ENCODE results near the gene NEK6.
"Not testable (repeated sequence)": the region's sequence is repeated elsewhere in the genome, so short reads cannot be mapped to it uniquely, and the experiment has no call there.

The NEK6 gene

DNA sequence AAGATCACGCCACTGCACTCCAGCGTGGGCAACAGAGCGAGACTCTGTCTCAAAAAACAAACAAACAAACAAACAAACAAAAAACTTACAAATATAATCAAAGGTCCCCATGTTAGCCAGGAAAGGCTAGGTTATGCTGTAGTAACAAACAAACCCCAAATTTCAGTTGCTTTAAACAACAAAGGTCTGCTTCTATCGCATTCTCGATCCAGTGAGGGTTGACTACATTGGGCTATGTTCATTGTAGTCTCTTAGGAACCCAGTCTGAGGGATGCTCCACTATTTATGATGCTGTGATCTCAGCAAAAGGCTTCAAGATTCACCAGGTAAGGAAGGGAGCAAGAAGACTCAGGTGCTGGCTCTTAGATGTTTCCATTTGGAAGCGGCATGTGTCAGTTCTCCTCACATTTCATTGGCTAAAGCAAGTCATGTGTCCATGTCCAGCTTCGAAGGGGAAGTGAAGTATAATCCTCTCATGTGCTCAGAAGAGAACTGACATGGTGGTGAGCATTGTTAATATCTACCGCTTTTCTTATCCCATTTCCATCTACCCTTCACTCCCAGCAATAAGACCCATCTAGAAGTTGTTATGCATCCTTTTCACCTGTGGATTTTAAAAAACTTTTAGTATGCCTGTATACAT is 26.5 kb upstream of the NEK6 start:
- no peak for DNase-seq

DNA sequence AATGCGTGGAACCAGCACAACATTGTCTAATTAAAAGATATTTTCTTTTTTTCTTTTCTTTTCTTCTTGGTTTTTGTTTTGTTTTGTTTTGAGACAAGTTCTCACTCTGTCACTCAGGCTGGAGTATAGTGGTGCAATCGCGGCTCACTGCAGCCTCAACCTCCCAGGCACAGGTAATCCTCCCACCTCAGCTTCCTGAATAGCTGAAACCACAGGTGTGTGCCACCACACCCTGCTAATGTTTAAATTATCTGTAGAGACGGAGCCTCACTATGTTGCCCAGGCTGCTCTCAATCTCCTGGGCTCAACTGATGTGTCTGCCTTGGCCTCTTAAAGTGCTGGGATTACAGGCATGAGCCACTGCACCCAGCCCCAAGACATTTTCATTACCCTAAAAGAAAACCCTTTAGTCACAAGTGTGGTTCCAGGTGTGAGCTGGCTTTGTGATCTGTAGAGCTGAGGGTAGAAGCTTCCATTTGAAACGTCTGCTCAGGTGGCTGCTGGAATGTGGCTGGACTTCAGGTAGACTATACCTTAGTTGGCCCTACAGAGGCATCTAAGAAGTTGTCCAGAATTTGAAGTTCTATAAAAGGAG is 19.1 kb upstream of the NEK6 start:
- no peak for DNase-seq

DNA sequence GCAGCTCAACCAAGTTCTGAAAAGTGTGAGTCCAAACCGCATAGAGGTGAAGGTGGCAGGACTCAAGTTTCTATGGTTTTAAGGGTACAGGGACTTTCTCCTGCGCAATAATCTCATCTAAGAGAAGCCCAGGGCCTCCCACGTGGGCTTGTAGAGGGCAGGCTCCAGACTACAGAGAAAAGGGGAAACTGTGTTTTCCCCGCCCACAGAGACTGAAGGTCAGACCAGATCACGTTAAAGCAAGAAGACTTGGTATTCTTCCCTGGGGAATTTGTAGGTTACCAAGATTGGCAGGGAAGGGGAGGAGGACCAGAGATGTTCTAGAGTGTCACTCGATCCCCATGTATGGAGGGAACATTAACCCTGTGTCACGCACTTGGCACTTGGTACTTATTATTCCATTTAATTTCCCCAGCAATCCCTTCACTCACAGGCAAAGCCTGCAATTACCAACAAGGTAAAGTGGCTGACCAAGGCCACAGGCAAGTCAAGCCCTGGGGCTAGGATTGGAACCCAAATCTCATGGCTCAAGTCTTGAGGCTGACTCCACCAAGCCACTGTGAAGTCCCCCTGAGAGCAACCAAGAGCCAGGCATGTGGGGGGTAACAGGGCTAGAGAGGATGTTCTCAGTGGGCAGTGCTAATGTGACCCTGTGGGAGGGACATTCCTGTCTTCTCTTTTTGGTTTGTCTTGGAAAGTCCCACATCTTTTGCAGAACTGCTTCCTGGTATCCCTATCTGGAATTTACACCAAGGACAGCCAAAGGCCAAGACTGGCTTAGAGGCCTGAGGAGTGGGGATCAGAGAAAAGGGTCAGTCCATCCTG is 18.3 kb upstream of the NEK6 start:
- DNase-seq: no peak

DNA sequence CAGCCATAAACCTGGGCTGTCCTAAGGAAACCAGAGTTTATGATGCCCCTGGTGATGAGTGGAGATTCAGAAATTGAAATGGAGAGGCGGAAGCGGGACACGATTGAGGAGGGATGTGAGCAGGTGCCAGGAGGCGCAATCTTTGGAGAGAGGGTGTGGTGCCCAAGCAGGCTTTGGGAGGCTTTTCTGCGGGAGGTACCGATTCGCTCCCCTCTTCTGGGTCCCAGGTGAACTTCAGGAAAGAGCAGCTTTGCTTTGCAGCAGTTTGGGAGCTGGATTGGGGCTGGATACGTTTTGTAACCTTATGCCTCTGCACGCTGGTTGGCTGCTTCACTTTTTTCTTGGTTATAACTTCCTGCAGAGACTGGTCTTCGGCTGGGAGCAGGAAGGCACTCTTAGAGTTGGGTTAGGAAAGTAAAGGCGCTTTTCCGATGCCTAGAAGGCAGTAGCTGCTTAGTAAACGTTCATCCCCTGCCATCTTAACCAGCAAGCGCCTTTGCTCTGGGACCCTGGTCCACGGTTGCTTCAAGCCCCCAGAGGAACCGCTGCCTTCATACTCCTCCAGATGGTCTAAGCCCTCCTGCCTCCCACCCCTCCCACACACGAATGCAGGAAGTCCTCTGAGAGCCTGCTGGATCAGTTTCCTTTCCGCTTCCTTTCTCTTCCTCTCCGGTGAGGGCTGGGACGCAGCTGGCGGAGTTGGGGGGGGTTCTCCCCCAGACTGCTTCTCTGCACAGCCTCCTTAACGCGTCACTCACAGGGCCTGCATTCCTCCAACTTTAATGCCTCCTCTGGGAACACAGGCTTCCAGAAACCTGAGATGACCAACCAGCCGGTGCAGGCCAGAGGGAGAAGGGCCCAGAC is 15.2 kb upstream of the NEK6 start:
- DNase-seq: no peak

DNA sequence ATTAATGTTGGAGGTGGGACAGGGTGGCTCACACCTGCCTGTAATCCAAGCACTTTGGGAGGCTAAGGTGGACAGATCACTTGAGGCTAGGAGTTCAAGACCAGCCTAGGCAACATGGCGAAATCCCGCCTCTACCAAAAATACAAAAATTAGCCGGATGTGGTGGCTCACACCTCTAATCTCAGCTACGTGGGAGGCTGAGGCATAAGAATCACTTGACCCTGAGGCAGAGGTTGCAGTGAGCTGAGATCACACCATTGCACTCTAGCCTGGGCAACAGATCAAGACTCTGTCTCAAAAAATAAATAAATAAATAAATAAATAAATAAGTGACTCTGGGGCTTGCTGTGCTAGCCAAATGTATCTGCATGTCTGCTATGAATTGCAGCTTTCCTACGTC is 10.4 kb upstream of the NEK6 start:
- DNase-seq: not testable (repeated sequence)

DNA sequence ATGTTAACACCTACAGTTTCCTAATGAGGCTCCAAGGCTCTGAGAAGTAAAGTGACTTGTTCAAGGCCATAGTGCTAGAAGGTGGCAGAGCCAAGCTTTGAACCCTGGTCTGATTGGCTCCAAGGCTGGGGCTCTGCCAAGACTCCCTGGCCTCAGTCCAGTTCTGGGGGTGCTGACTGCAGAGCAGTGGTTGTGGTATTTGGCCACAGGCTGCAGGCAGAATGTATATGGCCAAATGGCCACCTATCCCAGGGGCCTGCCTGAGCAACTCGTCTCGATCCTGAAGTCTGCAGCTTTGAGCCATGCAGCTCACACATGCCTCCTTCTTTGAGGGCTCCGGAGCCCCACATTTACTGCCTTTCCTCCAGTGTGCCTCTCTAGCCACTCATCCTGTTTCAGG is 9.7 kb upstream of the NEK6 start:
- no peak for DNase-seq

DNA sequence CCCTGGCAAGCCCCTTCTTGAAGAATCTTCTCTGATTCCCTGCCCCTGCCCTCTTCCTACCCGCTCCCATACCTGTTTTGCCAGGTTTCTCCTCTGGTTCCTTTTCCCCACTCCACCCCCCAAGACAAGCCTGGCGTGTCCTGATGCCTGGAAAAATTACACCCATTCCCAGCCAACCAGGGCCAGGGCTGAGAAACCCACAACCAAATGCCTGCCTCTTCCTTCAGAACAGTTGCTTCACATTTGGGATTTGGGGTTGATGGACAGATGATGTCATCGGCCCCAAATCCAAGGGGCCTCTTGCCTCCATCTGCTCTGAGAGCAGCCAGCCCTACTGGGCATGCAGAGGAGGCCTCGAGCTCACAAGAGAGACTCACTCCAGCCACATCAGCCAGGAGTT is 8.8 kb upstream of the NEK6 start:
- no peak for DNase-seq

DNA sequence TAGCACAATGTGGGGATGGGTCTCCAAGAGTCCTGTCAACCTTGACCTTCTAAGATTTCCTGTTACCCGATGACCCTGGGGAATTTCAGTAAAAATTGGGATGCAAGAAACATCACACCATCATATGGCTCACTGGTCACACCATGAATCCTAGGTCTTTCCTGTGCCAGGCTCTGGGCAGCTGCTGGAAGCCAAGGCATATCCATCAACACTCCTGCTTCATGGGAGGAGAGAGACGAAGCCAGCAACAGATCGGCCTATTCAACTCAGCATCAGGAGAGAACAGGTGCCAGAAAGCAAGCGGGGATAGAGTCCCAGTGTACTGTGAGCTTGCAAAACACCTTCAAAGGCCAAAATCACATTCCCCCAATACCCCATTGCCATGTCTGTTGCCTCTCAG is 6.5 kb upstream of the NEK6 start:
- DNase-seq: no peak

DNA sequence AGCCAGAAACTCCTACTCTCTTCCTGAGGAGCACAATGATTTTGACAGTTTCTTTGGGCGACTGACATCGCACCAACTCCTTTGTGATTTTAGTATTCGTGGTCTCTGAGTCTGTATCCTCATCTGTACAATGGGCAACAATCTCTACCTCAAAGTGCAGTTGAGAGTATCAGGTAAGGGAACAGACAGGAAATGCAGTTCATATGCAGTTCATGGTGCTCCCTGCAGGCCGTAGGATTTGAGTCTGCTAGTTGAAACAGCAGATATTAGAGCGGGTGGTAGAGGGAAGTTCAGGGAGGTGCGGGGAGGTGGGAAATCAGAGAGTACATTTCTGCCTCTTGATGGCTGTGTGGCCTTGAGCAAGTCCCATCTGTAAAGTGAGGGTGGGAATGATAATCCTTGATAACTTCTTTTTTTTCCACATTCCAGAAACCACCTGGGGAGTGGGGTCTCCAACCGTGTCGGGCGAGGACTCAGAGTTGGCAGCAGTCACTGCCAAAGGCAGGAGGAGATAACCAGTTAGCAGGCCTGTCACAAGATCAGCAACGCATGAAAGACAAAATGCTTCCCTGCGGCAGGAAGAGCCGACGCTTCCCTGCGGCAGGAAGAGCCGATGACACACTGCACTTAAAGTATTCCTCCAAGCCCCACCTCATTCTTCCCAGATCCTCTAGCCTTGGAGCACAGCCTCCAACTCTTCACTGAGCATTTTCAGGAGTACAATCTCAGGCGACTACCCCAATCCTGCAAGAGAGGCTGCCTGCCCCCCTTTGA is 6.0 kb upstream of the NEK6 start:
- DNase-seq: no peak

DNA sequence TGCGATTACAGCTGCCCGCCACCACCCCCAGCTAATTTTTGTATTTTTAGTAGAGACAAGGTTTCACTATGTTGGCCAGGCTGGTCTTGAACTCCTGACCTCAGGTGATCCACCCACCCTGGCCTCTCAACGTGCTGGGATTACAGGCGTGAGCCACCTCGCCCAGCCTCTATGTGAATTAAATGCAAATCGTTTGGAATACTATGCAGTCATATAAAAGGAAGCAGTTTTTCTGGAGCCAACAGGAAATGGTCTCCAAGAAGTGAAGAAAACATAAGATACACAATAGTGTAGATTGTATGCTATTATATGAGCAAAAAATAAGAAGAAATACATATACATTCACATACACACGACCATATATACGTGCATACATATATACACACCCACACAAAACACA is 4.9 kb upstream of the NEK6 start:
- DNase-seq: not testable (repeated sequence)

DNA sequence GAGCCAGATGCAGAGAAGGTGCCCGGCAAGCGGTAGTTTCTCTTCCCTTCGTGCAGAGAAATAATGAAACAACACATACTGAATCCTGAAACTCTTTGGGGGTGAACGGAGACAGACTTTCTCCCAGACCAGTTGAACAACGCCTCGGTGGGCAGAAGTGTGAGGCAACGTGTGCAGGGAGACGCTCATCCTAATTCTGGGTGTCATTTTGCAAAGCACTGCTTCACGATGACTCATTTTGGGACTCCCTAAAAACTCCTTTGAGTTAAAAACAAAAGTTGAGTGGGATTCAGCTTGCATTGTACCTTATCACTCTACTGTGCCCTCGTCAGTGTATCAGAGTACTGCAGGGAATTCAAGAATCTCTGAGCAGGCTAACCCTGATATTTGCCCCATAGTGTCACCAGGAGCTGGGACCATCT is 3.5 kb upstream of the NEK6 start:
- DNase-seq: no peak

DNA sequence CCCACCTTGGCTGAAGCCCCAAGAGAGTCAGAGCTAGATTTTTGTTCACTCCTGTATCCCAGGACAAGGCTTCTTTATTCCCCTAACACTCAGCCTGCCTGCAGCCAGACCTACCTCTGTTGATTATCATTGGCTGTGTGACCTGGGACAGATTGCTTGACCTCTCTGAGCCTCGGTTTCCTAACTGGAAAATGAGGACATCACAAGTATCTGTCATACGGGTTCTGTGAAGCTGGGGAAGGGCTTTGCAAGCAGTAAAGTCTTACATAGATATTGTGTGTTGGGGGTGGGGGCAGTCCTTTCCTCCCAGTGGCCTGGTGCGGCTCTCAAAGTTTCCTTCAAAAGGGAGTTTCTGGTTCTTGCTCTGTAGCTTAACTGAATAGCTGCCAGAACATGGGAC is 2.5 kb upstream of the NEK6 start:
- no peak for DNase-seq

DNA sequence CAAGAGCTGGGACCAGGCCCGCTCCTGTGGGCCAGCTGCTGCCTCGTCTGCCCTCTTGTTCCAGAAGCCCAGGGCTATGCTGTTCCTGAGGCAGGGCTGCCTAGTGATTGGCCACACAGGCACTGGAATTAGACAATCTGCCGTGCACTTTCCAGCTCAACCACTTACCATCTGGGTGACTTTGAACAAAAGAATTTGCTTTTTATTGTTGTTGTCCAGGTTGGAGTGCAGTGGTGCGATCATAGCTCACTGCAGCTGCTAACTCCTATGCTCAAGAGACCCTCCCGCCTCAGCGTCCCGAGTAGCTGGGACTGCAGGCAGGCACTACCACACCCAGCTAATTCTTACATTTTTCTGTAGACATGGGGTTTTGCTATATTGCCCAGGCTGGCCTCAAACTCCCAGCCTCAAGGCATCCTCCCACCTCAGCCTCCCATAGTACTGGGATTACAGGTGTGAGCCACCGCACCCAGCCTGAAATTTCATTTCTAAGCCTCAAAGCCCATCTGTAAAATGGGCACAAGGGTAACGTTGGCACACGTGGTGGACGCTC is 1.2 kb upstream of the NEK6 start:
- no peak for DNase-seq

DNA sequence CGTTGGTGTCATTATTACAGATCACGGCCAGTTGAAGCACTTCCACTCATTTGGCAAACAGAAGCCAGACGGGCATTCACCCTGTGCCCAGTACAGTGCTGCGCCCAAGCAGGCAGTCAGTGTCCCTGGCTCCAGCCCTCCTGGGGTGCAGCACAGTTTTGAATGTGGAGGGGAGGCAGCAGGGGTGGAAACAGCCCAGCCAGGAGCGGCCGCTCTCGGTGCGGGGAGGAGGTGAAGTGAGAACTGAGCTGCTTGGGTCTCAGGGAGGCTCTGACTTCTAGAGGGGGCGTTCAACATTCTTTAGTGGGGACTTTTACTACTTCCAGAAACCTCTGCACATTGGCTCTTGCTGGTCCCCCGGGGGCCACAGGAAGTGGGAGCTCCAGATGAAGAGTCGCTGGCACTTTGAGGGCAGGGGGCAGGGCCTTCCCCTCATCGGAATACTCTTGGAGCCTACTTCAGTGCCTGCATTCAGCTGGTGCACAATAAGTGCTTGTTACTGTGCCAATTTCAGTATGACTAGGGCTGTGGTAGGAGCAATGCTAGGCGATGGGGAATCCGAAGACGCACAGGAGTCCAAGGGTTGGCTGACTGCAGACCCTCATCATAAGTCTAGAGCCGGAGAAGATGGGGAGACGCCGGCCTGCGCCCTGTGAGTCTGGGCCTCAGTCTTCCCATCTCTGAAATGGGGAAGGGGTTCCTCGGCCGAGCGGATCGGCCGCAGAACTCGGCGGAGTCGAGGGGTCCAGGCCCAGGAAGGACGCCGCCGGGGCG is 492 bp upstream of the NEK6 start:
- DNase-seq: no peak

DNA sequence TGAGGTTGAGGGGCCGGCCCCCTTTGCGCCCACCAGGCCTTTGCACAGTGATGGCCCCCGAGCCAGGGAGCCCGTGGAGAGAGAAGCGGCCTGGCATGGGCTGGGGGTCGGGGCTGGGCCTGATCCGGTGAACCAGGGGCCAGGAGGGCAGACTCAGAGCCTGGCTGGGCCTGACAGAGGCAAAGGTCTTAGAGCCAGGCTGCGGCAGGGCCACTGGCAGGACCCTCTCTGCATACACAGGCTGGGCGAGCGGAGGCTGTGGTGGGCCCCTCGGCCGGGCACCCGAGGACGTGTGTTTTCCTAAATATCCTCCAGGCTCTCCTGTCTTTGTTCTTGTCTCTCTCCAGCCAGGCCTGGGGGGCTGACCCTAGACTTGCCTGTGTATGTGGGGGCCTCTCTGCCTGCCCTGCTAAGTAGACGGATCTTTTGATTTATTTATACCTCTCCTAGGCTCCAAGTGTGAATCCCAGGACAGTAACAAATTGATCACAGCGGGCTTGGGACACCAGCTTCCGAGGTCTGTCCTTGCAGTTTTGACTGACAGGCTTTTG is 933 bp downstream of the NEK6 start:
- no peak for DNase-seq

DNA sequence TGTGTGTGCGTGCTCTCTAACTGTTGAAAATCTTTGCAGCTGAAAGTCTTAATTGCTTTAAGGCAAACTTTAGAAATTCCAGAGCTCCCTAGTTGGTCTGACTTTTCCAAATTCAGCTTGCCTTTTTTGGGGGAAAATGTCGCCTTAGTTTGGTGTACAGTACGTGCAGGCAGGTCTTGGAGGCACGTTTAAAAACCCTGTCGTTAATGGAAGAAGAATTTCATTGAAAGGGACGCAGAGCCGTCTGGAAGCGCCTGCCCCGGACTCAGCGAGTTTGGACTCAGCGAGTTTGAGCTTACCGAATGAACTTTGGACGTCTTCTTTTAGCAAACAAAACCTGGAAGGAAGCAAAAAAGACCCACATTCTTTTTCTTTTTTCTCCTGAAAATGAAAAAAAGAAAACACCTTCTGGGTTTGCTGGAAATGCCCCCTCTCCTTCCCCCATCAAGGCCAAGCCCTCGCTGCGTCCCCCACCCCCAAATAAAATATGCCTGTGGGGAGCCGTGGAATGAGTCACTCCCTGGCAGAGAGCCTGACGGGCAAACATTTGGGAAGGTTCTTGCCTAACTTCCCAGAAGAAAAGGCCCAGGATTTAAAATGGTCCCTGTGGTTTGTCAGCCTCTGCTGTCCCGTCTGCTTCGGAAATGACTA is 1.5 kb downstream of the NEK6 start:
- no peak for DNase-seq

DNA sequence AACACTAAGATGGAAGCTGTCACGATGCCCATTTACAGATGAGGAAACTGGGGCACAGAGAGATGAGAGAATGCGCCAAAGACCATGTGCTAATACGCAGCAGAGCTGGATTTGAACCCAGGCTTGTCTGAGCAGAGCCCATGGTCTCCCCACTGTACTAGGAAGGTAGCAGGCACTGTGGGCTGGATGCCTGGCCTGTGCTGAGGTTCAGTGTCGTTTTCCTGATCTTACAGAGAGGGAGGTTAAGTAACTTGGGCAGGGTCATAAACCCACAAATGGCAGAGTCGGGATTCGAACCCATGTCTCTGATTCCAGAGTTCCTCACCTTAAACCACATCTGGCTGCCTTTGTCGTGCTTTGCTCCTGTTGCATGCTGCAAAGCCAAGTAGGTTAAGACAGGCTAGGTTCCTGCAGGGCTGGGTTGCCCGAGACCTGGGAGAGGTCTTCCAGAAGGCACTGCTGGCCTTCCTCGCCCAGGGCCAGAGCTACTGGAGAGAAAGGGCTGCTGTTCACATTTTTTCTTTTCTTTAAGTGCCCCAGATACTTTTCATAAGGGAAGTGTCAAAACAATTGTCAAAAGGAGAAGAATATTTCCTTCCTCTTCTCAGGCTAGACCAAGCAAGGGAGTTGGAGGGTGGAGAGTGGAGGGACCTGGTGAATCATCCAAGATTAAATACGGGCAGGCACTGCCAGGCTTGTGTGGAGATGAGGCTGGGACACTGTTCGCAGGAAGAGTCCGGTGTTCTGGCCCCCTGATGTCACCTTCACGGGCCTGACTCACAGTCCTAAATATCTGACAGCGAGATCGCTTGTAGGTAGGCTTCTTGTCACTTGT is 3.2 kb downstream of the NEK6 start:
- no peak for DNase-seq

DNA sequence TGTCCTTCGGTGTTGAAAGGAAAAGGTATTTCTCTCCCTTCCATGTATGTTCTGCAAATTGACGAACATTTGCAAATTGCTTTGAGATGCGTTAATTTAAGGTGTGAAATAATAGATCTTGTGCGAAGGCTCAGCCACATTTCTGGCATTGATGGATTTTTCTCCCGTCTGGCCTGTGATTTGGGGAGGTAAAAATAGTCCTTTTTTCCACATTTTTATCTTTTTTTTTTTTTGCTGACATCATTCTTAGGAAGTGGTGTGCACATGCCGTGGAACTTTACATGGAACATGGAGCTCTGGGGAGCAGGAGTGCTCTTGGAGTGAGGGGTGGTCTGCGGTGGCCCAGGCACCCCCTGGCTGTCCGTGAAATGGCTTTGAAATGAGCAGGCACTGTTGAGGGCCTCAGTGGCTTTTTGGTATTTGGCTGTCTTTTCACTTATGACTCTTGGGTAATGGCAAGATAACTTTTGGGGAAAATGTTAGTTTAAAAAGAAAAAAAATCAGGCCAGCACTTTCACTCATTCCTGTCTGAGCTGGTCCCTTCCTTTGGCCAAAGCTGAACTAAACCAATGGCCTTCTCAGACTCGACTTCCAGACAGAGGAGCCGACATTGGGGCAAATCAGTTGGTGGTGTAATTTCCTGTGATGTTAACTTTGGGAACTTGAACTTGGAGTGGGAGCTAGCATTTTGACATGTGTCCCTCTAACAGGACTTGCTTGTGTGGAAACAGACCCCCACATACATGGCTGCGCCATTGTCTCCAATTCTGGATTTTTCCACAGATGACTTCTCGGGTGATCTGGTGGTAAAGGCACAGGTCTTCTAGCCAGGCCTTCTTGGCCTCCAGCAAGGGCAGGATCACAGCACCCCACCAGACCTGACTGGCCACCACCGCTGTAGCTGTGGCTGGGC is 4.2 kb downstream of the NEK6 start:
- DNase-seq: no peak

DNA sequence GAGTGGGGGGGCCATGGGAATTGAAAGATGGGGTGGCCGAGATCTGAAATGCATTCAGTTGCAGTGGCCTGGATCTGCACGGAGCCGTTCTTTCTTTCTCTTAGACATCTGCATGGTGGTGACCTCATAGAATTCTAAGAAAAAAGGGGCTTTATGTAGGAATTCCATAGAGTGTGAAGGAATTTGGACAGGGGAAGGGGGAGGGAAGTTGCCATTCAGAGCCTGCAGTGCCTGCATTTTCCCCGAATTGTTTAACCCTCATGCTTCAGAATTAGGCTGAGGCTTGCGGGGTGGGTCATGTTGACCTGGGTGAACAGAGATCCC is 4.9 kb downstream of the NEK6 start:
- no peak for DNase-seq

All from NCI-H2081 treated with DMSO at 0.1 percent for 48 hours (cell line).